HG03066 (cell line): ENCODE data around the gene TMEM233.
A peak's percentile ranks its signal among the peaks of the same experiment; 100 is the strongest.
"Not testable (repeated sequence)": the region's sequence is repeated elsewhere in the genome, so short reads cannot be mapped to it uniquely, and the experiment has no call there.

Source experiments
- ATAC-seq: cut with Tn5 transposase; IDR thresholded peaks from one replicate; pipeline ENCODE4 v1.9.1; 2021; ENCODE audit warnings: low read depth; ENCODE audit not compliant: unreplicated experiment

TMEM233 gene

GRCh38 chr12:119652665-119653064, 59.1 kb downstream of the TMEM233 start:
- no peak for ATAC-seq

GRCh38 chr12:119657001-119657400, 63.4 kb downstream of the TMEM233 start:
- ATAC-seq = not testable (repeated sequence)

GRCh38 chr12:119658166-119658565, 64.6 kb downstream of the TMEM233 start:
- not testable (repeated sequence) for ATAC-seq

- ATAC-seq = no peak
Measured at GRCh38 chr12:119659289-119659897, 65.8 kb downstream of the TMEM233 start.

- ATAC-seq = no peak
Measured at GRCh38 chr12:119660076-119660475, 66.5 kb downstream of the TMEM233 start.

- ATAC-seq = no peak
Measured at GRCh38 chr12:119661882-119662281, 68.3 kb downstream of the TMEM233 start.

GRCh38 chr12:119664642-119665041, 71.1 kb downstream of the TMEM233 start:
- no peak for ATAC-seq

GRCh38 chr12:119665164-119665929, 71.8 kb downstream of the TMEM233 start:
- no peak for ATAC-seq

GRCh38 chr12:119666226-119666795, 72.7 kb downstream of the TMEM233 start:
- no peak for ATAC-seq

GRCh38 chr12:119666900-119667576, 73.5 kb downstream of the TMEM233 start:
- ATAC-seq = peak; percentile 4

- peak; percentile 91 for ATAC-seq
Measured at GRCh38 chr12:119667577-119668323, 74.2 kb downstream of the TMEM233 start, which contains the start of gene PRKAB1. Gene PRKAB1, plus strand, starts transcription at chr12:119668133. Its CDS starts 112 bp downstream, at chr12:119668245.

- ATAC-seq = no peak
Measured at GRCh38 chr12:119668324-119668841, 74.8 kb downstream of the TMEM233 start.

- no peak for ATAC-seq
Measured at GRCh38 chr12:119669744-119670472, 76.3 kb downstream of the TMEM233 start.

- no peak for ATAC-seq
Measured at GRCh38 chr12:119671070-119671469, 77.5 kb downstream of the TMEM233 start.

GRCh38 chr12:119672194-119672593, 78.6 kb downstream of the TMEM233 start:
- ATAC-seq = no peak

- ATAC-seq = no peak
Measured at GRCh38 chr12:119673634-119674033, 80.1 kb downstream of the TMEM233 start.

GRCh38 chr12:119674560-119674959, 81.0 kb downstream of the TMEM233 start:
- ATAC-seq = no peak

GRCh38 chr12:119676022-119676421, 82.4 kb downstream of the TMEM233 start:
- no peak for ATAC-seq

- no peak for ATAC-seq
Measured at GRCh38 chr12:119676573-119676972, 83.0 kb downstream of the TMEM233 start.
